ENCODE measurements around the gene PIEZO1. TPM values are rescaled to one million over a fixed set of nuclear protein-coding genes. Genes with fewer than 3 reads are reported as not detected.

The PIEZO1 gene
- total RNA-seq, 2 donors from 2014 or later = 197 to 326 TPM

DNA sequence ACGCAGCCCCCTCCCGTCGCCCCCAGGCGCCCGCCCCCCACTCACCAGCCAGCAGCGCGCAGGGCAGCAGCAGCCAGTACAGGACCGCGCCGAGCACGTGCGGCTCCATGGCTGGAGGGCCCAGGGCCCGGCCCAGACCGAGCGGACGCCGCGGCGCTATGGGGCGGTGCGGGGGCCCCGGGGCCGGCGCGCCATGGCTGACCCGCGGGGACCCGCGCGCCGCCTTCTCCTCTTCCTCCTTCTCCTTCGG, 239 bp downstream of the PIEZO1 start:
- Mint-ChIP-seq H3K27ac (no peak overlapping the region), H3K27me3 (no peaks in the 10 kb centered on the region), H3K4me1 (peaks cover 21% of the 10 kb centered on the region), H3K36me3 (ENCODE audit: low read depth) (peaks cover 13% of the 10 kb centered on the region), H3K9me3 (no peaks in the 10 kb centered on the region), H3K4me3 (no peak overlapping the region)
- peak; percentile 0 for ATAC-seq (replicated peaks)

DNA sequence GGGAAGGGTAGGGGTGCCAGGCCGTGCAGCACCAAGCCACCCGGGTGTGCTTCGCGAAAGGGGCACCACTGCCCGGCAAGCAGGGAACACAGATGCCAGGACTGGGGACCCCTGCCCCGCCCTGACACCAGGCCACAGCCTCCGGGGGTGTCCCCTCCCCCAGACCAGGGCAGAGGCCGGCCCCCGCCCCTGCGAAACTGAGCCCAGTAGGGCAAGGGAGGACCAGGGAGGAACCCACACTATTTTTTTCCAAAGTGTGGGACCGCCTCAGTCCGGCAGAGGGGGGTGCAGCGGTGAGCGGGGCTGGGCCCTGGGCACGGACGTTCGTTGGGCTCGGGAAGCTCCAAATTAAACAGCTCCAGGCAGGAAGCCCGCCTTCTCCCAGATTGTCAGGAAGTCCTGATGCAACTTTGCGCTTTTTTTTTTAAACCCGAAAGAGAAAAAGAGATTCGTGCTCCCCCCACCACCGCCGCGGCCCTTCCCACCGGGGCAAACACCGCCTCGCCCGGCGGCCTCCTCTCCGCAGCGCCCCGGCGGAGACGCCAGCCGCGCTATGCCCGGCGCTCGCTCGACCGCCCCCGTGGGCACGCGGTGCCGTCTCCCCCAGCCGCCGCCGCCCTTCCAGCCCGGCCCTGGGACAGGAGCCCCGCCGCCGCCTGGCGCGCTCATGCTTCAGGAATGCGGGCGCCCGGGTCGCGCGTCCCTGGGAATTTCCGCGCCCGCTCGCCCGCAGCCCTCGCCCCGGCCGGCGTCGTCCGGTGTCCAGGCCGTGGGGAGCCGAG, 755 bp downstream of the PIEZO1 start:
- peak overlapping the region; percentile 87 for H3K4me3 Mint-ChIP-seq
- no peaks in the 10 kb centered on the region for H3K9me3 Mint-ChIP-seq
- no peak for ATAC-seq (replicated peaks)
- H3K36me3 Mint-ChIP-seq (ENCODE audit: low read depth) = peaks cover 13% of the 10 kb centered on the region
- peaks cover 21% of the 10 kb centered on the region for H3K4me1 Mint-ChIP-seq
- H3K27ac Mint-ChIP-seq = peak overlapping the region; percentile 89
- no peaks in the 10 kb centered on the region for H3K27me3 Mint-ChIP-seq

DNA sequence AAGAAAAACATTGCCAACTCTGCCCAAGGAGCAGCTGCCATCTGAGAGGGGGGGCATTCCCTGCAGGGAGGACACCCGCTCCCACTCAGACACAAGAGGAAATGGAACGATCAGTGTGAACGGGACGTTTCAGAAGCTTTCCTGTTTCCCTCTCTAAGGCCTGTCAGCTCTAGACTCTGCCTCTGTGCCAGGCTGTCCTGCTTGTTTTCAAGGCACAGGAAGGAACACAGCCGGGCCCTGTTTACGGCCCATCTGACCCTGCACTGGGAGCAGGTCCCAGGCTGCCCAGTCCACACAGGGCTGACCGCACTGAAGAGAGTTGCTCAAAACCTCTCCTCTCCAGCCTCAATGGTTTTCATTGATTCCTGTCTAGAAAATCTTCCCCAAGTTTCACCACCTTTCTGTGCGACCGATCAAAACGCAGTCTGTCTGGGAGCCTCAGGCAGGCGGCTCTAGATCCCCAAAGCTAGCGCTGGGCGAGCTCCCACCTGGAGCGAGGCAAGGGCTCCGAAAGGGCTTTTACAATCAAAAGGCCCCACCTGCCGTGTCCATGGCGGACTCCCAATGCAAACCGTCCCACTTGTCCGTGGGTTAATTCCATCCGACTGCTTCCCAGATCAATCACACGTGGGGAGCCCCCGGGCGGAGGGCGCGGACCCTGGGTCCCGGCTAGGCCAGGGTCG, 1.5 kb downstream of the PIEZO1 start:
- H3K9me3 Mint-ChIP-seq = no peaks in the 10 kb centered on the region
- peak overlapping the region; percentile 87 for H3K4me3 Mint-ChIP-seq
- peaks cover 14% of the 10 kb centered on the region for H3K36me3 Mint-ChIP-seq (ENCODE audit: low read depth)
- peaks cover 21% of the 10 kb centered on the region for H3K4me1 Mint-ChIP-seq
- H3K27me3 Mint-ChIP-seq = no peaks in the 10 kb centered on the region
- ATAC-seq (replicated peaks) = no peak
- H3K27ac Mint-ChIP-seq = peak overlapping the region; percentile 89

DNA sequence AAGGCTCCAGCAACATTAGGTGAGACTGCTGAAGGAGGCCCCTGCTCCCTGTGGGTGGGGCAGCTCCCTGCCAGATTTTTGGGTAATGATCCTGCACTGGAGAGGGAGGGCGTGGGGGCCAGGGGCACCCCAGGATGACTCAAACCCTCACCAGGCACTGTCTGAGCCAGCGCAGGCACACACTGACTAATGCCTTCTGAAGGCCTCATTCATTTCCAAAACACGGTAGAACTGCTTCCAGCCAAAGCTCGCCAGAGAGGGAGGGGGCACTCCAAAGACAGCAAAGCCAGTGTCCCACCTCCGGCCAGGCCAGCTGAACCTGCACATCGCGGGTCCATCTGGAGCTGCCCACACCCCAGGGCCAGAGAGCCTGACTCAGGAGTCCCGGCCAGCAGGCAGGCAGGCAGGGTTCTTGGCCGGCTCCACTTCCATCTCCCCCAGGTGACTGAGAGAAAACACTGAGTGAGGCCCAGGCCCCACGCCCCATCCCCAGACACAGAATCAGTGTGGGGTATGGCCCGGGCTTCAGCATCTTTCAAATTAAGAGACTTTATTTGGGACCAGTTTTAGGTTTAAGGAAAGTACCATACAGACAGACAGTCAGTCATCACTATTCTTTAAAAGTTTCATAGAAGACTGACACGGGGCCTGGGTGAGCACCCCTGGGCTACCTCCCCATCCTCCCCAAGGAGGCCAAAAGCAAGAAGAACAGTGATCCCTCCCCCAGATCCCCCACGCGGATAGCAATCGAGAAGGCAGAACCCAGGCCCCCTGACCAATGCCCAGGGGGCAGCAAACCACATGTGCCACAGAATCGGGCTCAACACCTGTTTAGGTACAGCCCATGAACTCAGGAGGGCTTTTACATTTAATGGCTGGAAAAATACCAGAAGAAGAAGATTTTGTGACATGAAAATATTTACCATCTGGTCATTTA, 2.3 kb downstream of the PIEZO1 start:
- peak overlapping the region; percentile 89 for H3K27ac Mint-ChIP-seq
- peaks cover 21% of the 10 kb centered on the region for H3K4me1 Mint-ChIP-seq
- H3K27me3 Mint-ChIP-seq = no peaks in the 10 kb centered on the region
- peak; percentile 81 for ATAC-seq (replicated peaks)
- peak overlapping the region; percentile 87 for H3K4me3 Mint-ChIP-seq
- peaks cover 22% of the 10 kb centered on the region for H3K36me3 Mint-ChIP-seq (ENCODE audit: low read depth)
- no peaks in the 10 kb centered on the region for H3K9me3 Mint-ChIP-seq

DNA sequence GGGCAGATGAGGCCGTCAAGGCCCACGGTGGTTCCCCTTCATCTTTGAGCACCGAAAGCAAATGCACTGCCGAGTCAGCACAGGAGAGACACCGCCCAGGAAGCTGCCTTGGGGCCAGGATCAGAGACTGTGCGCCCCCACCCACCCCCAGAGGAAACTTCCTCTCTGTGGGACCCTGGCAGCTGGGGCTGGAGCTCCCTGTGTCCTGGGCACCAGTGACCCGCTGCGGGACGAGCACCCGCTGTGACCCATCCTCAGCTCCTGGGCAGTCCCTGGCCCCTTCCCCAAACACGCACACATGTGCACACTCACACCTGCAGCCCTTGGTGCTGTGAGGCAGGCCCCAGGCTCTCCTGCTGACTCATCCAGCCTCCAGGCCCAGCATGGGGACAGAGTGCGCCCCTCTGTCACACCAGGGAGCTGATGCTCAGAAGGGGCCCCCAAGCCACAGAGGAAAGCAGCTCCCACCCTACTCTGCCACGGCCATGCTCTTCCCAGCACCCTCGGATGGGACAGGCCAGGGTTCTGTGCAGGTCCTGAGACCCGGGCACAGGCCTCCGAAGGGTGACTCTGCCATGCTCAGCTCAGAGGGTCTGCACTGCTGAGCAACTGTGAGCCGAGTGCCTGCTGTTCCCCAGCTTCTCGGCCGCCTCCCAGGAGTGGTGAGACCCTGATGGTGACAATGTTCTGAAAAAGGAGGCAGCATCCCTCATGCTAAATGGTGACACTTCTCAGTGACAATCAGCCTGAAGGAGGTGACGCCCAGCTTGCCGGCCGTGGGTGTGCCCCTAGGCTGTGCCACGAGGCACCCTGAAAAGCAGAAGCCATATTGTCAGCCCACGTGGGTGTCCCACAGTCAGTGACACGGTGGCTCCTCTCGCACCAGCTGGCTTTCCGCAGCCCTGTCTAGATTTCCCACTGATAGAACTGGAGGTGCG, 3.6 kb downstream of the PIEZO1 start:
- Mint-ChIP-seq H3K4me1 (peaks cover 21% of the 10 kb centered on the region), H3K9me3 (no peaks in the 10 kb centered on the region), H3K27ac (peak overlapping the region; percentile 89), H3K27me3 (no peaks in the 10 kb centered on the region), H3K4me3 (peak overlapping the region; percentile 87), H3K36me3 (ENCODE audit: low read depth) (peaks cover 33% of the 10 kb centered on the region)
- peak; percentile 51 for ATAC-seq (replicated peaks)

DNA sequence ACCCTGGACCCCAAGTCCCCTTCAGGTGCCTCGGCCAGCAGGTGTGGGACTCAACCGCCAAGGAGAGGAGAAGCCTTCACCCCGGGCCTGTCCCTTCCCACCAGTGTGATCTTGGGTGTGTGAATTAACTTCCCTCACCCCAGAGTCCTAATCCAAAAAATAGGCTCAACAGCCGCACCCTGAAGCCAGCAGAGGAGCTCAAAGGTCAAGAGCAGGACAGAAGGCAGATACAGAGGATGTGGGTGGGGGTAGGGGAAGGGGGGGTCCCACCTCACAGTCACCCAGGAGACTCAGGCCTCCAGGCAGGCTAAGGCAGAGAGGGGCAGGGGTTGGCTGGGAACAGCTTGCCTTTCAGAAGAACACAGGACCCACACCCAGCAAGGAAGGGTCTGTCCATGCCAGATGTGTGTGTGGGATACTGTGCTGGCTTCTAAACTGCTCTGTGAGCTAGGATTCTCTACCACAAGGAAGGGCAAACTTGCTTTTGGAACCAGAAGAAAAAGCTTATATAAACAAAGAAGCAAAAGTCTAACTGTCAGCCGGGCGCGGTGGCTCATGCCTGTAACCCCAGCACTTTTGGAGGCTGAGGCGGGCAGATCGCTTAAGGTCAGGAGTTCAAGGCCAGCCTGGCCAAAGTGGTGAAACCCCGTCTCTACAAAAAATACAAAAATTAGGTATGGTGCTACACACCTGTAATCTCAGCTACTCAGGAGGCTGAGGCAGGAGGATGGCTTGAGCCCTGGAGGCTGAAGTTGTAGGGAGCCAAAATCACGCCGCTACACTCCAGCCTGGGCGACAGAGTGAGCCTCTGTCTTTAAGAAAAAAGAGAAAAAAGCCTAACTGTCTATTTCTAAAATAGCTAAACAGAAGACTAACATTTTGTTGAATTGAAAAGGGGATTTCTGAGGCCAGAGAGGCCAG, 4.6 kb downstream of the PIEZO1 start:
- Mint-ChIP-seq H3K4me1 (peaks cover 21% of the 10 kb centered on the region), H3K36me3 (ENCODE audit: low read depth) (peaks cover 39% of the 10 kb centered on the region), H3K4me3 (peak overlapping the region; percentile 87), H3K9me3 (no peaks in the 10 kb centered on the region), H3K27ac (peak overlapping the region; percentile 89), H3K27me3 (no peaks in the 10 kb centered on the region)
- ATAC-seq (replicated peaks) = no peak

DNA sequence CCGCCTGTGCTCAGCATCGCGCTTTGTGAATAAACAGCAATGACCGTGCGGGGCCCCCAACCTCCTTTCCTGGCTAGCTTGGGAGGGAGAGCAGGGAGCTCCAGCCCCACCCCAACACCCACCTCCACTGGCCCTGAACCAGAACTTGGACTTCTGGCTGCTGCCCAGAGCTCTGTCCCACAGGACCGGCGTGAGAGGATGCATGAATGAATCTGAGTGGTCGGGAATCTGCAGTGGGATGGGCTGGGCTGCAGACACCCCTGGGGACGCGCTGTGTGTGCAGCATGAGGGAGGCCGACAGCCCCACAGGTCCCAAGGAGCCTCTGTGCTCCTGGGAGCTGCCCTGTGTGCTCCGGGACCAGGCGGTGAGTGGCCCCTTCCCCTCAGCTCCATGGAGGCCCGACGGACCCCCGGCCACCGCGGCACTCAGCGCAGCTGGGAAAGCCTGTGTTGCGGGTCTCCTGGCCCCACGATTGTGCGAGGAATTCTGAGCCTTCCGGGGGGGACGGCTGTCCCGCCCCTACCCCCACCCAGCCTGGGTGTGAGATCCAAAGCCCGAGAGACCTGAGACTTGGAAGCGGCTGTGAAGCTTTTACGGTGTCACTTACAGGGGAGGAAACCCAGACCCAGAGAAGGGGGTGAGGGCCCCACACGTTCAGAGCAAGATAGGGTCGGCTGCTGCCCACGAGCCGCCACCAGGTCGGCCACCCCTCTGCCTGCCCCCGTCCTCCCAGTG, 5.4 kb downstream of the PIEZO1 start:
- no peaks in the 10 kb centered on the region for H3K27me3 Mint-ChIP-seq

DNA sequence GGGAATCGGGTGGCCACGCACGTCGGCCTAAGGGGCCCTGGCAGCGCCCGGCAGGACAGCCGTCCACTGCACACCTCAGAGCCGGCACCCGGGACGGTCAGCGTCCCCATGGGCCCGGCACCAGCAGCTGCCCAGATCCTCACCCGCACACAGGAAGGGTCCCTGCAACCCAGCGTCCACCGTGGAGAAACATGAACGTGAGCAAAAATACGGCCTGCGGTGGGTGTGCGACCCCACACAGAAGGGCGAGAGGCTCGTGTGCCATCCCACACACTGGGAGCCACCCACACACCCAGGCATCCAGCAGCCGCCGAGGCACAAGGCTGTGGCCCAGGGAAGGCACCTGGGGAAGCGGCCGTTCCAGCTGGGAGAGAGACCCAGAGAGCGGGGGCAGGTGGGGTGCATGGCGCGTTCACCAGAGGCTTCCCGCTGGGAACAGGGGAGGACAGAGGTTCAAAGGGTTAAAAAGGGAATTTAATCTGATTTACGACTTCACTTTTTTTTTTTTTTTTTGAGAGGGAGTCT, 6.4 kb downstream of the PIEZO1 start:
- ATAC-seq (replicated peaks) = no peak
- Mint-ChIP-seq H3K4me3 (no peak overlapping the region), H3K9me3 (no peaks in the 10 kb centered on the region), H3K4me1 (peaks cover 25% of the 10 kb centered on the region), H3K36me3 (ENCODE audit: low read depth) (peaks cover 39% of the 10 kb centered on the region), H3K27ac (no peak overlapping the region), H3K27me3 (no peaks in the 10 kb centered on the region)

More for the DNA sequence above, 5.4 kb downstream of the PIEZO1 start:
- Mint-ChIP-seq H3K4me1 (peaks cover 24% of the 10 kb centered on the region), H3K27ac (peak overlapping the region; percentile 89), H3K4me3 (peak overlapping the region; percentile 87), H3K36me3 (ENCODE audit: low read depth) (peaks cover 39% of the 10 kb centered on the region), H3K9me3 (no peaks in the 10 kb centered on the region)
- no peak for ATAC-seq (replicated peaks)

DNA sequence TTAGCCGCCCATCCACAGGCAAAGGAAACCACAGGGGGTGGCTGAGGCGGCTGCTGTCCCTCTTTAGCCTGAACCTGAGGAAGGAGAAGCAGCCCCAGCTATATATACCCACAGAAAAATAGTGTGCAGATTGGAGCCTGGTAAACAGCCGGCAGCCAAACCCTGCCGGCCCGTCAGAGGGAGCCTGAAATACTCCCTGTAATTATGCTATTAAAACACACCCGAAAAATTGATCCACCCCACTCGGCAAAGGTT, 6.8 kb downstream of the PIEZO1 start:
- peaks cover 38% of the 10 kb centered on the region for H3K36me3 Mint-ChIP-seq (ENCODE audit: low read depth)
- peaks cover 25% of the 10 kb centered on the region for H3K4me1 Mint-ChIP-seq
- H3K27ac Mint-ChIP-seq = peak overlapping the region; percentile 48
- ATAC-seq (replicated peaks) = no peak
- H3K4me3 Mint-ChIP-seq = no peak overlapping the region
- H3K27me3 Mint-ChIP-seq = no peaks in the 10 kb centered on the region
- no peaks in the 10 kb centered on the region for H3K9me3 Mint-ChIP-seq

DNA sequence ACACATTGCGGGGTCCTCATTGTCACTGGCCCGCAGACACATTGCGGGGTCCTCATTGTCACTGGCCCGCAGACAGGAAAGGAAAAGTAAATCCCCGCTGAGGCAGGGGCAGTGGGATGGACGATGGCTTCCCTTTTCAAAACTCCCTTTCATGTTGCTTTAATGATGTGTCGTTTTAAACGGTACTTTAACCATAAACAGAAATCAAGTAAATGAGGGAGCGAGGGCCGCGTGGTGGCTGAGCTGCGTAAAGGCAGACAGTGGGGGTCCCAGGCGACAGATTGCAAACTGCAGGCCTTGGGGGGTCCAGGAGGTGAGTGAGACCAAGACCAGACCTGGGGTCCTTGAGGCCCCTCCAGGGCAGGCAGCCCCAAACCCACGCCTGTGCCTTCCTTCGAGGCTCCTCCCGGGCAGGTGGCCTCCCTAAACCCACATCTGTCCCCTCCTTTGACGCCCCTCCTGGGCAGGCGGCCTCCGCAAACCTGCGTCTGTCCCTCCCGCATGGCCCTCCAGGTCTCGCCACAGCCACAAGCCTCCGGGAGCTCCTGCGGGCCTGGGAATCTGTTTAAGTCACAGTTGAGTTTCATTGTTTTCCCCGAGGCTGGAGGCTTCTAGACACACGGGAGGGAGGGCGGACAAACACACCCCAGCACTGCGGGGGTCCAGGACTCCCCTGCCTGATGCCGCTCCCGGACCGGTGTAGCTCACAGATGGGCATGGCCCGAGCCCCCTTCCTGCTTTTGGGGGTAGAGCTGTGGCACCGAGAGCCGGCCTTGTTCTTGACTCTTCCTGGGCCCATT, 7.3 kb downstream of the PIEZO1 start:
- no peaks in the 10 kb centered on the region for H3K27me3 Mint-ChIP-seq
- ATAC-seq (replicated peaks) = no peak
- peaks cover 33% of the 10 kb centered on the region for H3K36me3 Mint-ChIP-seq (ENCODE audit: low read depth)
- peak overlapping the region; percentile 48 for H3K27ac Mint-ChIP-seq
- no peaks in the 10 kb centered on the region for H3K9me3 Mint-ChIP-seq
- peaks cover 20% of the 10 kb centered on the region for H3K4me1 Mint-ChIP-seq
- H3K4me3 Mint-ChIP-seq = no peak overlapping the region

DNA sequence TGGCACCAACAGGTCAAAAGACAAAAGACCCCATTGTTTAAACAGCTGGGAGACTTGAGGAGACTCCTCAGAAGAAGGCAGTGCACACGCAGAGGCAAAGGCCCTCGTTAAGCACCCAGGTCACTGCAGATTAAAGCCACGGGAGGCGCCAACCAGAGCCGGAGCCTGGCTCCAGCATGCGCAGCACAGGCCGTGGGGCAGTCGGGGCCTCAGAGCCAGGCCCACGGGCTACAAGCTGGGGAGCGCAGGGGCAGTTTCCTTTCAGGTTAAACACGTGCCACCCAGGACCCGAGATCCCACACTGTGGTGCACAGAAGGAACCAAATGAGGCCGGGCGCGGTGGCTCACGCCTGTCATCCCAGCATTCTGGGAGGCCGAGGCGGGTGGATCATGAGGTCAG, 9.2 kb downstream of the PIEZO1 start:
- ATAC-seq (replicated peaks) = no peak
- Mint-ChIP-seq H3K36me3 (ENCODE audit: low read depth) (peaks cover 25% of the 10 kb centered on the region), H3K27me3 (no peaks in the 10 kb centered on the region), H3K27ac (no peak overlapping the region), H3K4me1 (peaks cover 10% of the 10 kb centered on the region), H3K4me3 (no peak overlapping the region), H3K9me3 (no peaks in the 10 kb centered on the region)
